Stimulated activated effector memory CD8-positive, alpha-beta T cell treated with anti-CD3 and anti-CD28 coated beads, Interleukin-12 subunit alpha, Interleukin-12 subunit beta, amount 100 ng/mL, for 72 hours (primary cell): ENCODE measurements around the gene OPN1LW.
"Not testable (repeated sequence)": the region's sequence is repeated elsewhere in the genome, so short reads cannot be mapped to it uniquely, and the experiment has no call there.

Source experiments
- ATAC-seq: fragments of 150-1000 bp; cut with Tn5 transposase; 2 replicates; pipeline ENCODE4 v1.10.0; 2021
- DNase-seq, 2 donors: peaks; one replicate each; pipeline ENCODE4 v3.0.0; 2021 to 2022; ENCODE audit warnings: low spot score in 2 of 2
- H3K27ac Mint-ChIP-seq: one replicate; pipeline ENCODE4 v1.8.0; 2022; ENCODE audit warnings: mild to moderate bottlenecking, mixed read lengths
- H3K36me3 Mint-ChIP-seq: one replicate; pipeline ENCODE4 v1.8.0; 2022; ENCODE audit warnings: mild to moderate bottlenecking, mixed read lengths
- H3K4me1 Mint-ChIP-seq: one replicate; pipeline ENCODE4 v1.8.0; 2022; ENCODE audit warnings: mixed read lengths
- H3K4me3 Mint-ChIP-seq: one replicate; pipeline ENCODE4 v1.8.0; 2022; ENCODE audit warnings: mild to moderate bottlenecking, mixed read lengths
- H3K9me3 Mint-ChIP-seq: one replicate; pipeline ENCODE4 v1.8.0; 2022; ENCODE audit warnings: mixed read lengths

Gene OPN1LW

DNA sequence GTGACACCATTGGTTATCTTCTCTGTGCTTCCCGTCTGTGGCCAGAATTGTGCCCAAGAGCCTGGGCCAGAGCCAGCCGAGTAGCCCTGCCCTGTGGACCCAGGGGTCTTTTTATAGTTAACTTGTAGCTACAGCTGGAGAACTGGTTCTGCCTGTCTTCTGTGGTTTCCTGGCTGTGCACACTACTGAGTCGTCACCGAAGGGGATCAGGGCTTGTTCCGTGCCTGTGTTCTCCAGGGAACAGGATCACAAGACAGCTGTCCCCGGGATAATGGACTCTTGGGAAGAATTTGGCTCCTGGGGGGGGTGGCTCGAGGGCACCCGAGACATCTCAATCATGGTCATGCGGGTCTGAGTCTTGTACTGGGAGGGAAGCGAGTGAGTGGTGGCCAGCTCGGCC lies 22.1 kb upstream of the OPN1LW start:
- ATAC-seq (no peak), DNase-seq (no peak)
- peaks cover 11% of the 10 kb centered on the region for H3K4me1 Mint-ChIP-seq
- H3K27ac Mint-ChIP-seq: peak overlapping the region; percentile 73
- H3K9me3 Mint-ChIP-seq: no peaks in the 10 kb centered on the region
- H3K36me3 Mint-ChIP-seq: no peaks in the 10 kb centered on the region
- H3K4me3 Mint-ChIP-seq: no peak overlapping the region

GRCh38 chrX:154123241-154124219 lies 20.5 kb upstream of the OPN1LW start:
- Mint-ChIP-seq H3K36me3 (no peaks in the 10 kb centered on the region), H3K4me3 (peak overlapping the region; percentile 30), H3K27ac (peak overlapping the region; percentile 84), H3K9me3 (no peaks in the 10 kb centered on the region), H3K4me1 (peaks cover 11% of the 10 kb centered on the region)
- ATAC-seq (peak; percentile 76), DNase-seq (no peak)

DNA sequence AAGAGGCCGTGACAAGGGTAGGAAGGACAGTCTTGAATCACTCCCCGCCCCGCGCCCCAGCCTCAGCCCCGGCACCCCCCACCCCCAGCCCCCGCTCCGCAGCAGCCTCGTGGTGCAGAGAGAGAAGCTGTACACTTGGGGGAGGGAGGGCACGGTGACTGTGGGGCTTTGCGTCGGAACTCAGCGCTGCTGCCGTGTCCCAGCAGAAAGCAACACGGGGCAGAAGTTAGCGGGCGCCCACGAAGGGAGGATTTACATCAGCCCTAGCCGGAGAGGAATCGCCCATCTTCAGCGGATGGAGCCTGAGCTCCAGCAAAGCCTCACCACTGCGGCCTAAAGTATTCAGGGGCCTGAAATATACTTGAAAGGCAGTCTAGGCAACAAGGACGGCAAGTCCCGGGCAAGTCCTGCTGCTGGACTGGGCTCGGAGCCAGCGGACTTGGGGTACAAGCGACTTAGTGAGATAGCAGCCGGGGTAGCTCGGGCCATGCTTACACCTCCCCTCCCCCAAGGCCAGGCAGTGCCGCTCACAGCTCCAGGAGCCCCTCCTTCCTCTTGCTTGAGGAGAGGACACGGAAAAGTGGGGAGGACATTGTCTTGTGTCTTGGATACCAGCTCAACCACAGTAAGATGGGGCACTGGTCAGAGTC lies 18.5 kb upstream of the OPN1LW start:
- no peaks in the 10 kb centered on the region for H3K36me3 Mint-ChIP-seq
- no peaks in the 10 kb centered on the region for H3K9me3 Mint-ChIP-seq
- no peak overlapping the region for H3K4me3 Mint-ChIP-seq
- H3K4me1 Mint-ChIP-seq: peaks cover 11% of the 10 kb centered on the region
- DNase-seq (no peak), ATAC-seq (no peak)
- H3K27ac Mint-ChIP-seq: no peak overlapping the region

GRCh38 chrX:154126101-154126500 lies 17.9 kb upstream of the OPN1LW start:
- no peak overlapping the region for H3K27ac Mint-ChIP-seq
- DNase-seq (no peak), ATAC-seq (no peak)
- H3K4me1 Mint-ChIP-seq: peaks cover 11% of the 10 kb centered on the region
- no peak overlapping the region for H3K4me3 Mint-ChIP-seq
- H3K9me3 Mint-ChIP-seq: no peaks in the 10 kb centered on the region
- no peaks in the 10 kb centered on the region for H3K36me3 Mint-ChIP-seq

GRCh38 chrX:154131955-154132354 lies 12.1 kb upstream of the OPN1LW start:
- H3K9me3 Mint-ChIP-seq: no peaks in the 10 kb centered on the region
- no peak overlapping the region for H3K4me3 Mint-ChIP-seq
- H3K4me1 Mint-ChIP-seq: peaks cover 12% of the 10 kb centered on the region
- DNase-seq (no peak), ATAC-seq (no peak)
- H3K36me3 Mint-ChIP-seq: no peaks in the 10 kb centered on the region
- H3K27ac Mint-ChIP-seq: no peak overlapping the region

- no peak overlapping the region for H3K4me3 Mint-ChIP-seq
- peaks cover 16% of the 10 kb centered on the region for H3K4me1 Mint-ChIP-seq
- no peak overlapping the region for H3K27ac Mint-ChIP-seq
- no peak for DNase-seq
- no peaks in the 10 kb centered on the region for H3K9me3 Mint-ChIP-seq
- H3K36me3 Mint-ChIP-seq: no peaks in the 10 kb centered on the region
- ATAC-seq: no peak
These were observed 11.7 kb upstream of the OPN1LW start for GRCh38 chrX:154132366-154132765.

- peak overlapping the region; percentile 61 for H3K4me3 Mint-ChIP-seq
- ATAC-seq (peak; percentile 83), DNase-seq (no peak)
- peak overlapping the region; percentile 90 for H3K27ac Mint-ChIP-seq
- H3K4me1 Mint-ChIP-seq: peaks cover 30% of the 10 kb centered on the region
- H3K9me3 Mint-ChIP-seq: no peaks in the 10 kb centered on the region
- H3K36me3 Mint-ChIP-seq: no peaks in the 10 kb centered on the region
These were observed 8.4 kb upstream of the OPN1LW start for GRCh38 chrX:154135458-154136229.

GRCh38 chrX:154136627-154137161 lies 7.3 kb upstream of the OPN1LW start:
- DNase-seq (peak; percentile 67 to 84), ATAC-seq (peak; percentile 93)
- Mint-ChIP-seq H3K9me3 (no peaks in the 10 kb centered on the region), H3K4me3 (peak overlapping the region; percentile 61), H3K4me1 (peaks cover 30% of the 10 kb centered on the region), H3K27ac (peak overlapping the region; percentile 90), H3K36me3 (no peaks in the 10 kb centered on the region)

GRCh38 chrX:154138857-154139256 lies 5.2 kb upstream of the OPN1LW start:
- H3K27ac Mint-ChIP-seq: no peak overlapping the region
- no peak overlapping the region for H3K4me3 Mint-ChIP-seq
- no peaks in the 10 kb centered on the region for H3K9me3 Mint-ChIP-seq
- ATAC-seq: no peak
- no peaks in the 10 kb centered on the region for H3K36me3 Mint-ChIP-seq
- no peak for DNase-seq
- H3K4me1 Mint-ChIP-seq: peaks cover 30% of the 10 kb centered on the region

DNA sequence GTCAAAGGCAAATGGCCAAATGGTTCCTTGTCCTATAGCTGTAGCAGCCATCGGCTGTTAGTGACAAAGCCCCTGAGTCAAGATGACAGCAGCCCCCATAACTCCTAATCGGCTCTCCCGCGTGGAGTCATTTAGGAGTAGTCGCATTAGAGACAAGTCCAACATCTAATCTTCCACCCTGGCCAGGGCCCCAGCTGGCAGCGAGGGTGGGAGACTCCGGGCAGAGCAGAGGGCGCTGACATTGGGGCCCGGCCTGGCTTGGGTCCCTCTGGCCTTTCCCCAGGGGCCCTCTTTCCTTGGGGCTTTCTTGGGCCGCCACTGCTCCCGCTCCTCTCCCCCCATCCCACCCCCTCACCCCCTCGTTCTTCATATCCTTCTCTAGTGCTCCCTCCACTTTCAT lies 3.8 kb upstream of the OPN1LW start:
- Mint-ChIP-seq H3K36me3 (no peaks in the 10 kb centered on the region), H3K4me1 (peaks cover 30% of the 10 kb centered on the region)

DNA sequence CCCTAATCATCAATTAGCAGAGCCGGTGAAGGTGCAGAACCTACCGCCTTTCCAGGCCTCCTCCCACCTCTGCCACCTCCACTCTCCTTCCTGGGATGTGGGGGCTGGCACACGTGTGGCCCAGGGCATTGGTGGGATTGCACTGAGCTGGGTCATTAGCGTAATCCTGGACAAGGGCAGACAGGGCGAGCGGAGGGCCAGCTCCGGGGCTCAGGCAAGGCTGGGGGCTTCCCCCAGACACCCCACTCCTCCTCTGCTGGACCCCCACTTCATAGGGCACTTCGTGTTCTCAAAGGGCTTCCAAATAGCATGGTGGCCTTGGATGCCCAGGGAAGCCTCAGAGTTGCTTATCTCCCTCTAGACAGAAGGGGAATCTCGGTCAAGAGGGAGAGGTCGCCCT lies 3.3 kb upstream of the OPN1LW start:
- DNase-seq: no peak
- Mint-ChIP-seq H3K4me3 (no peak overlapping the region), H3K4me1 (peaks cover 26% of the 10 kb centered on the region), H3K36me3 (no peaks in the 10 kb centered on the region), H3K27ac (no peak overlapping the region), H3K9me3 (no peaks in the 10 kb centered on the region)
- no peak for ATAC-seq

More for the DNA sequence above, 3.8 kb upstream of the OPN1LW start:
- no peak for ATAC-seq
- H3K9me3 Mint-ChIP-seq: no peaks in the 10 kb centered on the region
- H3K4me3 Mint-ChIP-seq: no peak overlapping the region
- no peak overlapping the region for H3K27ac Mint-ChIP-seq
- no peak for DNase-seq

DNA sequence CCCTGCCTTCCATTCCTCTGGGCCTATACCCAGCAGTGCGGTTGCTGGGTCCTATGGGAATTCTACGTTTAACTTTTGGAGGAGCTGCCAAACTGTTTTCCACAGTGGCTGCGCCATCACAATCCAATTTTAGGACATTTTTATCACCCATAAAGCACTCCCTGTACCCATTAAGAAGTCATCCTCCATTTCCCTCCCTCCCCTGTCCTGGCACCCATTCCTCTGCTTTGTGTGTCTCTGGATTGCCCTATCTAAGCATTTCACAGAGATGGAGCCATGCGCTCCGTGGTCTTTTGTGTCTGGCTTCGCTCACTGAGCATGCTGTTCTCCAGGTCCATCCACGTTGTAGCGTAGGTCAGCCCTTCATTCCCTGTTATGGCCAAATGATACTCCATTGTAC lies 1.7 kb upstream of the OPN1LW start:
- DNase-seq: no peak
- peaks cover 14% of the 10 kb centered on the region for H3K4me1 Mint-ChIP-seq
- ATAC-seq: no peak
- no peaks in the 10 kb centered on the region for H3K36me3 Mint-ChIP-seq
- no peaks in the 10 kb centered on the region for H3K9me3 Mint-ChIP-seq
- H3K27ac Mint-ChIP-seq: no peak overlapping the region
- no peak overlapping the region for H3K4me3 Mint-ChIP-seq

DNA sequence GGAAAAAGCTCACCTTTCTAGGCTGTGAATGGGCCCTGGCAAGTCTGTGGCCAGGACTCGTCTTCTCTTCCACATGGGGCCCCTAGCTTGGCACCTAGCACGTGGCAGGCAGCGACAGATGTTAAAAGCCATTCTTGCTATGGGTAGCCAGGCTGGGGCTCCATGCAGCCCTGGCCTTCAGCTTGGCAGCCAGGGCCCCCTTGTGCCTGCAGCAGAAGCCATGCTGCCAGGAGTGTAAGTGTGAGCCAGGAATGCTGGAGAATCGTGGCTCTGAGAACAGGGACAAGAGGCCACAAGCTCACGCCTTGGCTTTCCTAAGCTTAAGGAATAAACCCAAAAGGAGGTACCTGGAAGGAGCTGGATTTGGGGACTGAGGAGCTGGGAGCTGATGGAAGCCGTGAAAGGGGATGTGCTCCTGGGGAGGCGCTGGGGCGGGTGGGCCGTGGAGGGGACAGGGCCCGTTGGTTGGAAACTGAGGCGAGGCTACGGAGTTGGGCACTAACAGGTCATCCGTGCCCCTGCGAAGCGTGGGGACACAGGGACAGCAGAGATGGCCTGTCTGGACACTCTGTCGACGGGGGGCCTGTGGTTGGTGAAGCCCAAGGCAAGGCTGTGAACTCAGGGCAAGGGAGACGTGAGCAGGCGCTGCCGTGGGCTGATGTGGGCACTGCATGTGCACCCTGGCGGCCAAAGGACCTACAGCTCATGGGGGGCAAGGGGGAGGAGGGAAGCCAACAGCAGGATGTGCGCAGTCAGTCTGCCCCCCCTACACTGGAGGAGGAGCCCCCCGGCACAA lies 895 bp upstream of the OPN1LW start:
- no peak overlapping the region for H3K4me3 Mint-ChIP-seq
- no peak for DNase-seq
- H3K9me3 Mint-ChIP-seq: no peaks in the 10 kb centered on the region
- H3K27ac Mint-ChIP-seq: no peak overlapping the region
- H3K36me3 Mint-ChIP-seq: no peaks in the 10 kb centered on the region
- no peak for ATAC-seq
- peaks cover 12% of the 10 kb centered on the region for H3K4me1 Mint-ChIP-seq

- not testable (repeated sequence) for H3K36me3 Mint-ChIP-seq, H3K27ac Mint-ChIP-seq, DNase-seq, ATAC-seq, H3K4me3 Mint-ChIP-seq, H3K4me1 Mint-ChIP-seq, H3K9me3 Mint-ChIP-seq
These were observed 7.0 kb downstream of the OPN1LW start for GRCh38 chrX:154151030-154151429.
